B cell (primary cell): Measurements from ENCODE around the gene ALX3. TPM values are rescaled to one million over a fixed set of nuclear protein-coding genes. Genes with fewer than 3 reads are reported as not detected.
"Not testable (repeated sequence)": the region's sequence is repeated elsewhere in the genome, so short reads cannot be mapped to it uniquely, and the experiment has no call there.

Source experiments
- ATAC-seq: fragments of 200-7000 bp; cut with Tn5 transposase; one replicate; pipeline ENCODE4 v1.10.0; 2021; ENCODE audit warnings: low read depth, mild to moderate bottlenecking, moderate number of reproducible peaks, moderate library complexity
- CTCF ChIA-PET: fragments of 350-600 bp; sonication (Branson Sonifier 250); formaldehyde crosslinking; loops from one replicate; lab custom pipeline; 2021; ENCODE audit warnings: antibody characterized with exemption, inconsistent platforms; lab: Charles Lee
- POLR2A ChIA-PET: fragments of 350-600 bp; sonication (Branson Sonifier 250); formaldehyde crosslinking; loops from one replicate; lab custom pipeline; 2021; ENCODE audit warnings: antibody characterized with exemption; lab: Charles Lee
- DNase-seq: peaks from one replicate; pipeline ENCODE4 v3.0.0; 2013
- H2AFZ ChIP-seq: 2 replicates; pipeline ENCODE4 v1.6.1; 2012; ENCODE audit warnings: mild to moderate bottlenecking, low read depth, low read length; ENCODE audit not compliant: insufficient read depth, poor library complexity, severe bottlenecking
- H3K27ac ChIP-seq, 2 donors: 1 replicate in 1 of 2; 2 replicates in 1 of 2; pipeline ENCODE4 v1.5.1; 2012 to 2013; ENCODE audit warnings: low read length in 2 of 2, mild to moderate bottlenecking in 2 of 2, moderate library complexity in 1 of 2
- H3K27me3 ChIP-seq, 4 experiments: fragments of 200-600 bp in 1 of 4; sonication (generic) in 1 of 4; replicated peaks in 1 of 4; 1 replicate in 2 of 4; 2 replicates in 2 of 4; pipeline versions ENCODE4 v1.6.1 to v1.7.0; 2013 to 2016; ENCODE audit warnings: low read length in 3 of 4, mild to moderate bottlenecking in 2 of 4, mixed read lengths in 1 of 4, moderate library complexity in 1 of 4; ENCODE audit not compliant: insufficient read depth in 4 of 4, control insufficient read depth in 3 of 4; ENCODE audit errors: control extremely low read depth in 1 of 4
- H3K36me3 ChIP-seq, 2 experiments: replicated peaks in 1 of 2; 1 replicate in 1 of 2; 2 replicates in 1 of 2; pipeline versions ENCODE4 v1.6.1 to v1.7.1; 2013; ENCODE audit warnings: low read length in 1 of 2; ENCODE audit not compliant: insufficient read depth in 2 of 2, control insufficient read depth in 1 of 2; ENCODE audit errors: control extremely low read depth in 1 of 2, extremely low read depth in 1 of 2
- H3K4me1 ChIP-seq, 2 donors: fragments of 200-600 bp in 1 of 2; sonication (generic) in 1 of 2; 1 replicate in 1 of 2; 2 replicates in 1 of 2; pipeline versions ENCODE4 v1.5.1 to v1.6.1; 2013 to 2017; ENCODE audit warnings: low read length in 2 of 2; ENCODE audit not compliant: control insufficient read depth in 2 of 2, insufficient read depth in 2 of 2
- H3K4me2 ChIP-seq: replicated peaks from 2 replicates; pipeline ENCODE3; 2012; ENCODE audit warnings: mild to moderate bottlenecking, low read depth, low read length; ENCODE audit not compliant: poor library complexity, severe bottlenecking
- H3K4me3 ChIP-seq, 5 experiments: fragments of 200-600 bp in 1 of 5; sonication (generic) in 1 of 5; 1 replicate in 3 of 5; 2 replicates in 2 of 5; pipeline versions ENCODE4 v1.5.1 to v1.7.0; 2011 to 2016; ENCODE audit warnings: low read length in 4 of 5, mild to moderate bottlenecking in 4 of 5, low read depth in 2 of 5, control low read depth in 1 of 5, moderate library complexity in 1 of 5; ENCODE audit not compliant: insufficient read depth in 1 of 5; ENCODE audit errors: control extremely low read depth in 1 of 5, extremely low read depth in 1 of 5
- H3K79me2 ChIP-seq: fragments of 200-600 bp; sonication (generic); one replicate; pipeline ENCODE4 v1.6.0; 2016; ENCODE audit warnings: low read length; ENCODE audit not compliant: control insufficient read depth, insufficient read depth
- H3K9ac ChIP-seq: fragments of 200-600 bp; sonication (generic); 2 replicates; pipeline ENCODE4 v1.6.1; 2017; ENCODE audit warnings: mild to moderate bottlenecking, low read length, moderate library complexity
- H3K9me3 ChIP-seq, 3 donors: one replicate each; pipeline versions ENCODE4 v1.6.1 to v1.7.1; 2013; ENCODE audit warnings: low read length in 2 of 3; ENCODE audit not compliant: control insufficient read depth in 2 of 3, insufficient read depth in 1 of 3; ENCODE audit errors: control extremely low read depth in 1 of 3
- H4K20me1 ChIP-seq: 2 replicates; pipeline ENCODE4 v1.6.0; 2012; ENCODE audit warnings: mild to moderate bottlenecking, low read length; ENCODE audit not compliant: insufficient read depth, control insufficient read depth, poor library complexity, severe bottlenecking
- H3K27ac Mint-ChIP-seq: one replicate; pipeline ENCODE4 v1.8.0; 2021; ENCODE audit warnings: mixed read lengths
- H3K27me3 Mint-ChIP-seq: one replicate; pipeline ENCODE4 v1.8.0; 2021; ENCODE audit warnings: mixed read lengths
- H3K4me1 Mint-ChIP-seq: one replicate; pipeline ENCODE4 v1.8.0; 2021; ENCODE audit warnings: mixed read lengths
- H3K4me3 Mint-ChIP-seq: one replicate; pipeline ENCODE4 v1.8.0; 2021; ENCODE audit warnings: mixed read lengths
- H3K9me3 Mint-ChIP-seq: one replicate; pipeline ENCODE4 v1.8.0; 2022; ENCODE audit warnings: mixed read lengths; ENCODE audit not compliant: insufficient read depth
- EZH2 ChIP-seq: IDR thresholded peaks from 2 replicates; pipeline ENCODE4 v1.6.1; 2012; ENCODE audit warnings: borderline replicate concordance, low read depth, mild to moderate bottlenecking, moderate library complexity, low read length; ENCODE audit not compliant: insufficient read depth, poor library complexity, severe bottlenecking
- WGBS: methylation state at CpG from one replicate; pipeline ENCODE4 v1.1.5; 2013; ENCODE audit warnings: missing lambda C conversion rate; ENCODE audit not compliant: insufficient coverage; 5-methylcytosine and 5-hydroxymethylcytosine counted together
- intact Hi-C: fragments of 100-400 bp; cut with micrococcal nuclease; formaldehyde crosslinking; loops from one replicate; pipeline ENCODE4 v1.10.0; 2022
- polyA plus RNA-seq: library from polyadenylated mRNA; depleted of rRNA; stranded (reverse); fragments of >200 nt; gene quantifications from 2 replicates; pipeline ENCODE4 v1.2.3, GENCODE V29; 2012
- total RNA-seq, 2 donors: library from RNA; stranded (reverse); fragments of 120-200 nt in 1 of 2; gene quantifications; 1 replicate in 1 of 2; 2 replicates in 1 of 2; pipeline versions ENCODE4 v1.2.3 to v1.2.4, GENCODE V29; 2013 to 2022
- TF ChIP-seq, protein P1 (sequence below): fragments of 200-600 bp; IDR thresholded peaks from one replicate; pipeline ENCODE4 v1.8.0; 2022; ENCODE audit warnings: antibody characterized with exemption, mild to moderate bottlenecking

The ALX3 gene
- total and polyA plus RNA-seq, 2 donors (not counting 1 experiment from before 2014, with no cell fraction given), result not detected

DNA sequence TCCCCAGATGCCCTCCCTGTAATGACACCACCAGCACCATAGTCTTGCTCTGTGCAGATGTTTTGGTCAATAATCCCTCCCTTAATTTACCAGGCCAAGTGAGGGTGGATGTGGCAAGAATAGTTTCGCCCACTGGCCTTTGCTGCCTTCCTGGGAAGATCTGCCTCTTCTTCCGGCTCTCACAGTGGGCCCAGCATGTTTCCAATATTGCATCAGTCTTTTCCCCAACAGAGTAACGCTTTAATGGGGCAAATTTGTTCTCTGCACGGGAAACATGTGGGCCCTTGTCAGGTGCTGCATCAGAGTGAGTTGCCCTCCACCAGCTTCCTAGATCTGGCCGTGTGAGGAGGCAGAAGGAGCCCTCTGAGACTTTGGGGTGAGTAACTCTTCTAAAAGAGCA lies 12.0 kb upstream of the ALX3 start:
- H3K9me3 Mint-ChIP-seq, result no peaks in the 10 kb centered on the region
- no peaks in the 10 kb centered on the region for H3K79me2 ChIP-seq
- CTCF ChIA-PET, result interaction anchor here (1.4 to 3.1 kb wide), 6 partner anchors 9 to 413 kb away, joined by 3 to 14 read pairs (median 4); no protein-coding TSS in a partner anchor
- no peak for ATAC-seq
- peak overlapping the region; percentile 30 for H3K4me3 Mint-ChIP-seq
- H3K36me3 ChIP-seq, result no peaks in the 10 kb centered on the region
- DNase-seq, result no peak
- TF ChIP-seq, protein P1, sequence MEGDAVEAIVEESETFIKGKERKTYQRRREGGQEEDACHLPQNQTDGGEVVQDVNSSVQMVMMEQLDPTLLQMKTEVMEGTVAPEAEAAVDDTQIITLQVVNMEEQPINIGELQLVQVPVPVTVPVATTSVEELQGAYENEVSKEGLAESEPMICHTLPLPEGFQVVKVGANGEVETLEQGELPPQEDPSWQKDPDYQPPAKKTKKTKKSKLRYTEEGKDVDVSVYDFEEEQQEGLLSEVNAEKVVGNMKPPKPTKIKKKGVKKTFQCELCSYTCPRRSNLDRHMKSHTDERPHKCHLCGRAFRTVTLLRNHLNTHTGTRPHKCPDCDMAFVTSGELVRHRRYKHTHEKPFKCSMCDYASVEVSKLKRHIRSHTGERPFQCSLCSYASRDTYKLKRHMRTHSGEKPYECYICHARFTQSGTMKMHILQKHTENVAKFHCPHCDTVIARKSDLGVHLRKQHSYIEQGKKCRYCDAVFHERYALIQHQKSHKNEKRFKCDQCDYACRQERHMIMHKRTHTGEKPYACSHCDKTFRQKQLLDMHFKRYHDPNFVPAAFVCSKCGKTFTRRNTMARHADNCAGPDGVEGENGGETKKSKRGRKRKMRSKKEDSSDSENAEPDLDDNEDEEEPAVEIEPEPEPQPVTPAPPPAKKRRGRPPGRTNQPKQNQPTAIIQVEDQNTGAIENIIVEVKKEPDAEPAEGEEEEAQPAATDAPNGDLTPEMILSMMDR, result no peak
- TF ChIP-seq EZH2, result no peak
- peaks cover 11% of the 10 kb centered on the region for H3K4me1 Mint-ChIP-seq
- intact Hi-C loops, result loop anchor here (2.0 kb wide), 1 partner anchor 14 kb away; no protein-coding TSS in a partner anchor
- H3K27ac ChIP-seq, result no peak overlapping the region
- peaks cover 64% of the 10 kb centered on the region for H3K27me3 Mint-ChIP-seq
- POLR2A ChIA-PET, result no interaction called here
- H3K9ac ChIP-seq, result no peak overlapping the region
- no peak overlapping the region for H3K4me2 ChIP-seq
- H3K27ac Mint-ChIP-seq, result no peak overlapping the region
- H4K20me1 ChIP-seq, result no peaks in the 10 kb centered on the region
- no peak overlapping the region for H2AFZ ChIP-seq
- peaks cover 0 to 54% (median 27%) of the 10 kb centered on the region in 4 experiments for H3K27me3 ChIP-seq
- H3K4me3 ChIP-seq, result no peak overlapping the region
- H3K4me1 ChIP-seq, result peaks cover 12 to 17% of the 10 kb centered on the region in 2 donors
- peaks cover 0 to 6% (median 0%) of the 10 kb centered on the region in 3 donors for H3K9me3 ChIP-seq
- 74% methylated on average over 4 of the region's 5 CpGs for WGBS

DNA sequence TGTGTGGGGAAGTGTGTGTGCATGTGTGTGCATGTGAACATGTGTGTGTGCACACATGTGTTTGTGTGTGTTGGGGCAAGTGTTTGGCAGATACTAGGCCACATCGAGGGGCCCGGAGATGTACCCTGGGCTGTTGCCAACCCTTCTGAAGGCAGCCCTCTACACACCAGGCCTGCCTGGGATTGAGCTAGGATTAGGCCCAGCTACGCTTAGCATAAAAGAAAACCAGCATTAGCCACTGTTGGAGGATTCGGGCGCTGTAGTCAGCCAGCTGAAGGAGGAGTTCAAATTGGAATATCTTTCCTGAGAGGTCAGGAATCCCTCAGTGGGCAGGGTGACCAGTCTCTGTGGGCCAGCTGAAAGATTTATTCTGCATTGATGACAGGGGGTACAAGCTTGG lies 10.6 kb upstream of the ALX3 start:
- Histone ChIP-seq H3K36me3 (no peaks in the 10 kb centered on the region), H3K27ac (no peak overlapping the region), H3K4me3 (no peak overlapping the region), H3K4me1 (peaks cover 12 to 17% of the 10 kb centered on the region in 2 donors), H2AFZ (no peak overlapping the region), H3K9me3 (peaks cover 0 to 6% (median 0%) of the 10 kb centered on the region in 3 donors), H4K20me1 (no peaks in the 10 kb centered on the region), H3K27me3 (peaks cover 0 to 59% (median 25%) of the 10 kb centered on the region in 4 experiments), H3K4me2 (no peak overlapping the region), H3K9ac (no peak overlapping the region), H3K79me2 (no peaks in the 10 kb centered on the region)
- H3K4me3 Mint-ChIP-seq, result no peak overlapping the region
- ChIA-PET CTCF (interaction anchor here (0.6 to 3.1 kb wide), 4 partner anchors 10 to 24 kb away, joined by 3 to 14 read pairs (median 4); no protein-coding TSS in a partner anchor), POLR2A (no interaction called here)
- H3K27me3 Mint-ChIP-seq, result peaks cover 67% of the 10 kb centered on the region
- no peaks in the 10 kb centered on the region for H3K9me3 Mint-ChIP-seq
- no peak overlapping the region for H3K27ac Mint-ChIP-seq
- TF ChIP-seq, protein P1, result no peak
- TF ChIP-seq EZH2, result no peak
- intact Hi-C loops, result no loop called here
- 100% methylated on average over 4 of the region's 5 CpGs for WGBS
- DNase-seq, result no peak
- no peak for ATAC-seq
- H3K4me1 Mint-ChIP-seq, result peaks cover 11% of the 10 kb centered on the region

DNA sequence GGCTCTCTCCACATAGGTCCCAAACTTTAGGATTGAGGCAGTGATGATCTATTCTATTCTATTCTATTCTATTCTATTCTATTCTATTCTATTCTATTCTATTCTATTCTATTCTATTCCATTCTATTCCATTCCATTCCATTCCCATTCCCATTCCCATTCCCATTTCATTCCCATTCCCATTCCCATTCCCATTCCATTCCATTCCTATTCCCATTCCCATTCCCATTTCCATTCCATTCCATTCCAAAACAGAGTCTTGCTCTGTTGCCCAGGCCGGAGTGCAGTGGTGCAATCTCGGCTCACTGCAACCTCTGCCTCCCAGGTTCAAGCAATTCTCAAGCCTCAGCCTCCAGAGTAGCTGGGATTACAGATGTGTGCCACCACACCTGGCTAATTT lies 9.5 kb upstream of the ALX3 start:
- intact Hi-C loops, ATAC-seq, H3K9me3 ChIP-seq, H3K4me2 ChIP-seq, H3K36me3 ChIP-seq, H3K79me2 ChIP-seq, H3K4me3 Mint-ChIP-seq, DNase-seq, H3K27ac ChIP-seq, H3K9me3 Mint-ChIP-seq, H3K9ac ChIP-seq, H3K4me3 ChIP-seq, H3K27ac Mint-ChIP-seq, H4K20me1 ChIP-seq, H2AFZ ChIP-seq, POLR2A ChIA-PET: not testable (repeated sequence)
- CTCF ChIA-PET, result interaction anchor here (3.1 kb wide), 1 partner anchor 25 kb away, joined by 14 read pairs; no protein-coding TSS in a partner anchor
- peaks cover 0 to 49% (median 19%) of the 10 kb centered on the region in 4 experiments for H3K27me3 ChIP-seq
- peaks cover 11% of the 10 kb centered on the region for H3K4me1 Mint-ChIP-seq
- H3K27me3 Mint-ChIP-seq, result peaks cover 65% of the 10 kb centered on the region
- 100% methylated on average over 1 of the region's 2 CpGs for WGBS
- peaks cover 9 to 17% of the 10 kb centered on the region in 2 donors for H3K4me1 ChIP-seq
